HCT116 (cell line): ENCODE data around the gene RBM38. TPM values are rescaled to one million over a fixed set of nuclear protein-coding genes. Genes with fewer than 3 reads are reported as not detected.

Experiments used
- ATAC-seq: fragments of 200-7000 bp; cut with Tn5 transposase; 2 replicates; pipeline ENCODE4 v1.9.1; 2020; ENCODE audit warnings: mild to moderate bottlenecking, moderate library complexity
- BruUV-seq: library from RNA; stranded (reverse); fragments of 400-500 nt; replicated peaks from 2 replicates; lab custom pipeline; 2021; lab: Mats Ljungman, UMichigan
- CTCF ChIA-PET: fragments of 300-600 bp; sonication (Branson Sonifier 250); formaldehyde crosslinking; loops from one replicate; lab custom pipeline; 2021; ENCODE audit warnings: antibody characterized with exemption; lab: Charles Lee
- POLR2A ChIA-PET: fragments of 300-600, 350-600 bp; sonication (Branson Sonifier 250); formaldehyde crosslinking; loops from one replicate; lab custom pipeline; 2021; ENCODE audit warnings: antibody characterized with exemption; lab: Charles Lee
- RAD21 ChIA-PET, 2 experiments: fragments of 300-600 bp; sonication (Branson Sonifier 250); formaldehyde crosslinking; loops; one replicate each; lab custom pipeline; 2023; ENCODE audit warnings: low total read pairs in 2 of 2; ENCODE audit not compliant: uncharacterized antibody in 2 of 2, unreplicated experiment in 2 of 2, low non-redundant PET in 1 of 2; lab: Charles Lee
- DNase-seq: peaks from one replicate; pipeline ENCODE4 v3.0.0-alpha.2; 2010; ENCODE audit warnings: low read depth, low spot score
- H2AFZ ChIP-seq: fragments of 200-600 bp; shearing (Covaris generic), sonication (generic); 2 replicates; pipeline ENCODE4 v1.6.1; 2017; ENCODE audit warnings: low read depth, mixed run types, mixed read lengths, antibody characterized with exemption, low read length; ENCODE audit not compliant: poor library complexity, severe bottlenecking
- H3K27ac ChIP-seq: 2 replicates; pipeline ENCODE4 v1.5.1; 2012; ENCODE audit warnings: low read depth, low read length
- H3K27me3 ChIP-seq: fragments of 200-600 bp; sonication (generic); 2 replicates; pipeline ENCODE4 v1.6.1; 2016; ENCODE audit warnings: mixed run types, low read length, mixed read lengths; ENCODE audit not compliant: insufficient read depth
- H3K36me3 ChIP-seq, 2 experiments: fragments of 200-500 bp in 1 of 2; fragments of 200-600 bp in 1 of 2; sonication (Bioruptor generic) in 1 of 2; sonication (generic) in 1 of 2; 2 replicates each; pipeline versions ENCODE4 v1.5.1 to v1.6.1; 2014 to 2016; ENCODE audit warnings: low read length in 2 of 2, inconsistent platforms in 1 of 2, mixed read lengths in 1 of 2, mixed run types in 1 of 2; ENCODE audit not compliant: insufficient read depth in 2 of 2, control insufficient read depth in 1 of 2
- H3K4me1 ChIP-seq, 2 experiments: fragments of 200-600 bp in 1 of 2; sonication (generic) in 1 of 2; 2 replicates each; pipeline versions ENCODE4 v1.5.1 to v1.6.1; 2012 to 2017; ENCODE audit warnings: low read length in 2 of 2, inconsistent platforms in 1 of 2, mild to moderate bottlenecking in 1 of 2, mixed read lengths in 1 of 2, mixed run types in 1 of 2, moderate library complexity in 1 of 2; ENCODE audit not compliant: insufficient read depth in 2 of 2, control insufficient read depth in 1 of 2
- H3K4me2 ChIP-seq: fragments of 200-600 bp; sonication (generic); 2 replicates; pipeline ENCODE4 v1.6.1; 2017; ENCODE audit warnings: mixed run types, low read length, mixed read lengths
- H3K4me3 ChIP-seq, 2 experiments: fragments of 200-600 bp in 1 of 2; sonication (generic) in 1 of 2; replicated peaks in 1 of 2; 2 replicates each; pipeline ENCODE4 v1.5.1; 2011 to 2016; ENCODE audit warnings: low read length in 2 of 2, control low read depth in 1 of 2, low read depth in 1 of 2, mild to moderate bottlenecking in 1 of 2, mixed read lengths in 1 of 2, mixed run types in 1 of 2
- H3K79me2 ChIP-seq: fragments of 200-600 bp; sonication (generic); 2 replicates; pipeline ENCODE4 v1.6.1; 2017; ENCODE audit warnings: mild to moderate bottlenecking, mixed run types, low read length, moderate library complexity, mixed read lengths; ENCODE audit not compliant: insufficient read depth
- H3K9ac ChIP-seq: fragments of 200-600 bp; sonication (generic); 2 replicates; pipeline ENCODE4 v1.6.1; 2016; ENCODE audit warnings: low read length, mixed read lengths
- H3K9me2 ChIP-seq: fragments of 200-600 bp; sonication (generic), shearing (Covaris generic); 2 replicates; pipeline ENCODE4 v1.6.1; 2017; ENCODE audit warnings: mixed run types, mild to moderate bottlenecking, moderate library complexity; ENCODE audit not compliant: insufficient read depth
- H3K9me3 ChIP-seq, 2 experiments: fragments of 200-500 bp in 1 of 2; fragments of 200-600 bp in 1 of 2; sonication (Bioruptor generic) in 1 of 2; sonication (generic) in 1 of 2; 2 replicates each; pipeline ENCODE4 v1.6.1; 2014 to 2017; ENCODE audit warnings: low read length in 2 of 2, mixed read lengths in 2 of 2, inconsistent platforms in 1 of 2, low read depth in 1 of 2, mild to moderate bottlenecking in 1 of 2, mixed run types in 1 of 2, moderate library complexity in 1 of 2; ENCODE audit not compliant: control insufficient read depth in 1 of 2, insufficient read depth in 1 of 2
- H4K20me1 ChIP-seq: fragments of 200-600 bp; sonication (generic), shearing (Covaris generic); 2 replicates; pipeline ENCODE4 v1.6.1; 2017; ENCODE audit warnings: mixed run types, mild to moderate bottlenecking, moderate library complexity; ENCODE audit not compliant: insufficient read depth
- CBX3 ChIP-seq: IDR thresholded peaks from 2 replicates; pipeline ENCODE4 v1.6.1; 2012; ENCODE audit warnings: low read depth
- EZH2 ChIP-seq: fragments of 200-600 bp; sonication (generic); IDR thresholded peaks from 2 replicates; pipeline ENCODE4 v1.6.1; 2017; ENCODE audit warnings: antibody characterized with exemption, mixed run types
- EZH2phosphoT487 ChIP-seq: fragments of 200-600 bp; IDR thresholded peaks from 2 replicates; pipeline ENCODE4 v1.6.1; 2018; ENCODE audit warnings: antibody characterized with exemption, borderline replicate concordance
- JUND ChIP-seq: IDR thresholded peaks from 2 replicates; pipeline ENCODE4 v1.6.1; 2012
- POLR2A ChIP-seq: IDR thresholded peaks from 2 replicates; pipeline ENCODE4 v1.7.0; 2011; ENCODE audit warnings: borderline replicate concordance; ENCODE audit not compliant: insufficient read depth, insufficient read length; ENCODE audit errors: extremely low read depth
- intact Hi-C: fragments of 100-400 bp; cut with micrococcal nuclease; formaldehyde crosslinking; loops from 2 replicates; pipeline ENCODE4 v1.10.0; 2022
- total RNA-seq: library from RNA; stranded (reverse); gene quantifications from one replicate; pipeline ENCODE4 v1.2.1, GENCODE V29; 2021; ENCODE audit not compliant: unreplicated experiment
- TF ChIP-seq, protein P1 (sequence below): IDR thresholded peaks from 2 replicates; pipeline ENCODE4 v1.6.1; 2012; ENCODE audit warnings: low read depth

Gene RBM38
- total RNA-seq, 1 experiment from 2014 or later, result 36.2 TPM

DNA sequence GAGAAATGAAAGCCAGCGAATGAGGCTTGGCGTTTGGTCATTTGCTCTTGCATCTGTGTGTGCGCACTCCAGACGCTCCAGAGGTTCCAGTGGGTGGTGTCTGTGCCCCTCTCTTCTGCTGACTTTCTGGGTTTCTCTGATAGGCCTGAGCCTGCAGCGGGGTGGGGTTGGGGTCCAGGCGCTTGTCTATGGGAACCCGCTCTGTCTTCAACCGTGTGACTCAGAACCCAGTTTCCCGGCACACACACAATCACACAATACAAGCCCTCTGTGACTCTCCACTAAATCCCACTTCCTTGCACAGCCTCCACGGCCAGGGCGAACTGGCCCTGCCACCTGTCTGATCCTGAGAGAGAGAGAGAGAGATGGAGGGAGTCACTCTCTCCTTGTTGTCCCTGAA, 24.6 kb downstream of the RBM38 start:
- POLR2A ChIA-PET, result interaction anchor here (1.1 kb wide), 1 partner anchor 25 kb away, joined by 3 read pairs; the partner anchor contains the start of gene RBM38
- intact Hi-C loops, result no loop called here
- no peak overlapping the region for H3K9ac ChIP-seq
- no peak for DNase-seq
- CTCF ChIA-PET, result no interaction called here
- no peak overlapping the region for H2AFZ ChIP-seq
- peaks cover 0 to 5% of the 10 kb centered on the region in 2 experiments; a peak in 2 of 4 replicates for H3K4me1 ChIP-seq
- H3K79me2 ChIP-seq, result no peaks in the 10 kb centered on the region
- no peak overlapping the region for H3K4me3 ChIP-seq
- no peaks in the 10 kb centered on the region for H4K20me1 ChIP-seq
- H3K9me3 ChIP-seq, result no peaks in the 10 kb centered on the region
- H3K9me2 ChIP-seq, result no peaks in the 10 kb centered on the region
- H3K27me3 ChIP-seq, result peaks cover 4% of the 10 kb centered on the region; the same call in 1 of the 2 replicates
- RAD21 ChIA-PET, result no interaction called here
- no peak overlapping the region for H3K27ac ChIP-seq
- H3K36me3 ChIP-seq, result no peaks in the 10 kb centered on the region
- BruUV-seq, result no TSS peak
- no peak overlapping the region for H3K4me2 ChIP-seq
- TF ChIP-seq JUND (no peak), POLR2A (no peak), CBX3 (no peak), EZH2 (no peak), EZH2phosphoT487 (no peak)
- TF ChIP-seq, protein P1, sequence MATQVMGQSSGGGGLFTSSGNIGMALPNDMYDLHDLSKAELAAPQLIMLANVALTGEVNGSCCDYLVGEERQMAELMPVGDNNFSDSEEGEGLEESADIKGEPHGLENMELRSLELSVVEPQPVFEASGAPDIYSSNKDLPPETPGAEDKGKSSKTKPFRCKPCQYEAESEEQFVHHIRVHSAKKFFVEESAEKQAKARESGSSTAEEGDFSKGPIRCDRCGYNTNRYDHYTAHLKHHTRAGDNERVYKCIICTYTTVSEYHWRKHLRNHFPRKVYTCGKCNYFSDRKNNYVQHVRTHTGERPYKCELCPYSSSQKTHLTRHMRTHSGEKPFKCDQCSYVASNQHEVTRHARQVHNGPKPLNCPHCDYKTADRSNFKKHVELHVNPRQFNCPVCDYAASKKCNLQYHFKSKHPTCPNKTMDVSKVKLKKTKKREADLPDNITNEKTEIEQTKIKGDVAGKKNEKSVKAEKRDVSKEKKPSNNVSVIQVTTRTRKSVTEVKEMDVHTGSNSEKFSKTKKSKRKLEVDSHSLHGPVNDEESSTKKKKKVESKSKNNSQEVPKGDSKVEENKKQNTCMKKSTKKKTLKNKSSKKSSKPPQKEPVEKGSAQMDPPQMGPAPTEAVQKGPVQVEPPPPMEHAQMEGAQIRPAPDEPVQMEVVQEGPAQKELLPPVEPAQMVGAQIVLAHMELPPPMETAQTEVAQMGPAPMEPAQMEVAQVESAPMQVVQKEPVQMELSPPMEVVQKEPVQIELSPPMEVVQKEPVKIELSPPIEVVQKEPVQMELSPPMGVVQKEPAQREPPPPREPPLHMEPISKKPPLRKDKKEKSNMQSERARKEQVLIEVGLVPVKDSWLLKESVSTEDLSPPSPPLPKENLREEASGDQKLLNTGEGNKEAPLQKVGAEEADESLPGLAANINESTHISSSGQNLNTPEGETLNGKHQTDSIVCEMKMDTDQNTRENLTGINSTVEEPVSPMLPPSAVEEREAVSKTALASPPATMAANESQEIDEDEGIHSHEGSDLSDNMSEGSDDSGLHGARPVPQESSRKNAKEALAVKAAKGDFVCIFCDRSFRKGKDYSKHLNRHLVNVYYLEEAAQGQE, result no peak
- ATAC-seq, result no peak
